Retinal pigment epithelial cell (primary cell): ENCODE measurements around the gene MUC5AC.

Source experiments
- DNase-seq: peaks from one replicate; pipeline ENCODE4 v3.0.0-alpha.2; 2010; ENCODE audit warnings: low read depth
- H3K4me3 ChIP-seq: 2 replicates; pipeline ENCODE4 v1.5.1; 2011; ENCODE audit warnings: mild to moderate bottlenecking, low read length, control low read depth, moderate library complexity
- CTCF ChIP-seq: conservative IDR thresholded peaks from 2 replicates; pipeline ENCODE4 v1.5.1; 2011; ENCODE audit warnings: low read depth, low read length, control low read depth, inconsistent platforms

The MUC5AC gene

GRCh38 chr11:1157645-1158591 is at the start of gene MUC5AC:
MUC5AC (plus strand) TSS chr11:1157953; CDS start chr11:1158000, 47 bp downstream.
- TF ChIP-seq CTCF, result no peak
- DNase-seq, result no peak
- no peak within 1 kb of the TSS for H3K4me3 ChIP-seq

- no peak for TF ChIP-seq CTCF
- no peak overlapping the region for H3K4me3 ChIP-seq
- DNase-seq, result no peak
These were observed 49.4 kb upstream of the MUC5AC start for GRCh38 chr11:1108246-1108900.

- no peak for TF ChIP-seq CTCF
- H3K4me3 ChIP-seq, result no peak overlapping the region
- DNase-seq, result no peak
These were observed 48.4 kb upstream of the MUC5AC start for GRCh38 chr11:1109101-1109917.

- TF ChIP-seq CTCF, result no peak
- H3K4me3 ChIP-seq, result no peak overlapping the region
- no peak for DNase-seq
These were observed 47.6 kb upstream of the MUC5AC start for GRCh38 chr11:1109918-1110705.

- H3K4me3 ChIP-seq, result no peak overlapping the region
- no peak for TF ChIP-seq CTCF
- no peak for DNase-seq
These were observed 46.1 kb upstream of the MUC5AC start for GRCh38 chr11:1111545-1112212.
